ENCODE results near the gene GALNT8. TPM values are rescaled to one million over a fixed set of nuclear protein-coding genes. Genes with fewer than 3 reads are reported as not detected.
"Not testable (repeated sequence)": the region's sequence is repeated elsewhere in the genome, so short reads cannot be mapped to it uniquely, and the experiment has no call there.

GALNT8 gene
- total RNA-seq, 1 donor from 2014 or later = 2.0 TPM

DNA sequence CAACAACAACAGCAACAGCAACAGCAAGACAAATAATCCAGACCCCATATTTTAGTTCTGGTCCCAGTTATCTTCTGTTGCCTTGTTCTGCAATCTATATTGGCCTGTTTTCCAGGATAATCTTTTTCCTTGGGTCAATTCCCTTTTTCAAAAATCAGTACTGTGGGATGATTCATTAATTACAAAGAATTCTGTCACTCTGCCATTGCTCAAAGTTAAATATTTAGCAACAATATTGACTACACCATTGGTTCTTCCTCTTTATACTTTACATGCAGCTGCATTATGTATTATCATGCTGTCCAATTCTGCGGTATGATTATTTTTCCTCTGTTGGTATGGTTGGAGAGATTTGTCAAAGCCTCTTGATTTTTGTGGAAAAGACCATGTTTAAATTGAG lies 10.1 kb upstream of the GALNT8 start:
- TF ChIP-seq, protein P1, sequence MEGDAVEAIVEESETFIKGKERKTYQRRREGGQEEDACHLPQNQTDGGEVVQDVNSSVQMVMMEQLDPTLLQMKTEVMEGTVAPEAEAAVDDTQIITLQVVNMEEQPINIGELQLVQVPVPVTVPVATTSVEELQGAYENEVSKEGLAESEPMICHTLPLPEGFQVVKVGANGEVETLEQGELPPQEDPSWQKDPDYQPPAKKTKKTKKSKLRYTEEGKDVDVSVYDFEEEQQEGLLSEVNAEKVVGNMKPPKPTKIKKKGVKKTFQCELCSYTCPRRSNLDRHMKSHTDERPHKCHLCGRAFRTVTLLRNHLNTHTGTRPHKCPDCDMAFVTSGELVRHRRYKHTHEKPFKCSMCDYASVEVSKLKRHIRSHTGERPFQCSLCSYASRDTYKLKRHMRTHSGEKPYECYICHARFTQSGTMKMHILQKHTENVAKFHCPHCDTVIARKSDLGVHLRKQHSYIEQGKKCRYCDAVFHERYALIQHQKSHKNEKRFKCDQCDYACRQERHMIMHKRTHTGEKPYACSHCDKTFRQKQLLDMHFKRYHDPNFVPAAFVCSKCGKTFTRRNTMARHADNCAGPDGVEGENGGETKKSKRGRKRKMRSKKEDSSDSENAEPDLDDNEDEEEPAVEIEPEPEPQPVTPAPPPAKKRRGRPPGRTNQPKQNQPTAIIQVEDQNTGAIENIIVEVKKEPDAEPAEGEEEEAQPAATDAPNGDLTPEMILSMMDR (IDR thresholded peaks at IDR 0.05) = no peak
- TF ChIP-seq POLR2A (IDR thresholded peaks at IDR 0.05) (no peak), POLR2AphosphoS5 (IDR thresholded peaks at IDR 0.05; ENCODE audit: insufficient read depth in 1 of 2, low read depth in 1 of 2) (no peak)
- Histone ChIP-seq H3K27me3 (no peaks in the 10 kb centered on the region), H3K9me3 (no peaks in the 10 kb centered on the region)

GRCh38 chr12:4714879-4715278 lies 5.3 kb upstream of the GALNT8 start:
- H3K27ac ChIP-seq = no peak overlapping the region
- H3K4me1 ChIP-seq = no peaks in the 10 kb centered on the region
- no peaks in the 10 kb centered on the region for H3K9me3 ChIP-seq
- TF ChIP-seq, protein P1 (IDR thresholded peaks at IDR 0.05) = no peak
- TF ChIP-seq POLR2AphosphoS5 (IDR thresholded peaks at IDR 0.05; ENCODE audit: insufficient read depth in 1 of 2, low read depth in 1 of 2) (no peak), POLR2A (IDR thresholded peaks at IDR 0.05) (no peak)
- H3K27me3 ChIP-seq = no peaks in the 10 kb centered on the region
- no peaks in the 10 kb centered on the region for H3K36me3 ChIP-seq
- H3K4me3 ChIP-seq = no peak overlapping the region
- intact Hi-C loops (cut with DNase I) = no loop called here
- DNase-seq (ENCODE audit: extremely low spot score in 2 of 2) = no peak

More for the DNA sequence above, 10.1 kb upstream of the GALNT8 start:
- H3K27ac ChIP-seq = no peak overlapping the region
- intact Hi-C loops (cut with DNase I) = no loop called here
- no peak for DNase-seq (ENCODE audit: extremely low spot score in 2 of 2)
- H3K36me3 ChIP-seq = no peaks in the 10 kb centered on the region
- no peaks in the 10 kb centered on the region for H3K4me1 ChIP-seq
- no peak overlapping the region for H3K4me3 ChIP-seq

DNA sequence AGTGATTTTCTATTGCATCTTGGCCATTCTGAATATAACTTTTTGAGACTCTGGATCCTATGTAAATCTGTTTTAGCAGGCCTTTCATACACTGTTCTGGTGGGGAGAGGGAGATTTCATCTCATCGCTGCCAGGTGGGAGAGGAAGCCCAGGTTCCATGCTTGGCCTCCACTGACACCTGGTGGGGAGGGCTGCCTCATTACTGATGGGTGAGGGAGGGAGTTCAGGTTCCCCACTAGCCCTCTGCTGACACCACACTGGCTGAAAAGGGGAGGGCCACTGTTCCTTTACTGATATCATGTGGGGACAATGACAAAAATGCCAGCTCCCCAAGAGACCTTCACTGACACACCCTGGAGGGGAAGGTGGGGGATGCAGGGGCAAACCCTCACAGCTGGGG lies 2.4 kb upstream of the GALNT8 start:
- DNase-seq (ENCODE audit: extremely low spot score in 2 of 2) = no peak
- H3K4me3 ChIP-seq = no peak overlapping the region
- no peaks in the 10 kb centered on the region for H3K36me3 ChIP-seq
- no peaks in the 10 kb centered on the region for H3K4me1 ChIP-seq
- H3K9me3 ChIP-seq = no peaks in the 10 kb centered on the region
- H3K27me3 ChIP-seq = no peaks in the 10 kb centered on the region
- intact Hi-C loops (cut with DNase I) = no loop called here
- no peak overlapping the region for H3K27ac ChIP-seq
- TF ChIP-seq, protein P1 (IDR thresholded peaks at IDR 0.05) = no peak
- no peak for TF ChIP-seq POLR2A (IDR thresholded peaks at IDR 0.05)
- no peak for TF ChIP-seq POLR2AphosphoS5 (IDR thresholded peaks at IDR 0.05; ENCODE audit: insufficient read depth in 1 of 2, low read depth in 1 of 2)

GRCh38 chr12:4720637-4720995 lies 416 bp downstream of the GALNT8 start:
- DNase-seq (ENCODE audit: extremely low spot score in 2 of 2) = no peak
- Histone ChIP-seq H3K4me3 (no peak overlapping the region), H3K27me3 (no peaks in the 10 kb centered on the region), H3K36me3 (no peaks in the 10 kb centered on the region), H3K27ac (no peak overlapping the region), H3K9me3 (no peaks in the 10 kb centered on the region), H3K4me1 (no peaks in the 10 kb centered on the region)
- TF ChIP-seq, protein P1 (IDR thresholded peaks at IDR 0.05) = no peak
- TF ChIP-seq POLR2A (IDR thresholded peaks at IDR 0.05) (no peak), POLR2AphosphoS5 (IDR thresholded peaks at IDR 0.05; ENCODE audit: insufficient read depth in 1 of 2, low read depth in 1 of 2) (no peak)
- intact Hi-C loops (cut with DNase I) = no loop called here

DNA sequence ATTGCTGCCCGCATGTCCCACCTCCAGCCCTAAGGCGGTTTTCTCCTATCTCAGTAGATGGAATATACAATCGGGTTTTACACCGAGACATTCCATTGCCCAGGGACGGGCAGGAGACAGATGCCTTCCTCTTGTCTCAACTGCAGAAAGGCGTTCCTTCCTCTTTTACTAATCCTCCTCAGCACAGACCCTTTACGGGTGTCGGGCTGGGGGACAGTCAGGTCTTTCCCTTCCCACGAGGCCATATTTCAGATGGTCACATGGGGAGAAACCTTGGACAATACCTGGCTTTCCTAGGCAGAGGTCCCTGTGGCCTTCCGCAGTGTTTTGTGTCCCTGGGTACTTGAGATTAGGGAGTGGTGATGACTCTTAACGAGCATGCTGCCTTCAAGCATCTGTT lies 1.4 kb downstream of the GALNT8 start:
- H3K36me3 ChIP-seq; H3K4me1 ChIP-seq; DNase-seq (ENCODE audit: extremely low spot score in 2 of 2); intact Hi-C loops (cut with DNase I); H3K9me3 ChIP-seq; H3K4me3 ChIP-seq; H3K27ac ChIP-seq; H3K27me3 ChIP-seq: not testable (repeated sequence)

DNA sequence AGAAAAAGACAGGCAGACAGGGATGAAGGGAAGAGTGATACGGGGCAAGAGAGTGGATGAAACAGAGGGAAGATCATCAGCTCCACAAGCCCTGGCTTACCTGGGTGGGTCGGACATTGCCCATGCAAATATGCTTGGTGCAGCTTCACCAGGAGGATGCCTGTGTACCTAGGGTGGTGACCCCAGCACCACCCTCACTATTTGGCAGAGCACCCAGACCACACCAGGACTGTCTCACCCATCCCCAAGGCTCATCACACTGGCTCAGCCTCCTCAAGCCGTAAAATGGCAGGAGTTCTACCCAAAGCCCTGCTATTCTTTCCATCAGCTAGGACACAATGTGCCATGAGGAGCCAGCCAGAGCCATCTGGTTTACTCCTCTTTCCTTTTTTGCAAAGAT lies 3.0 kb downstream of the GALNT8 start:
- H3K4me1 ChIP-seq = no peaks in the 10 kb centered on the region
- intact Hi-C loops (cut with DNase I) = no loop called here
- TF ChIP-seq POLR2AphosphoS5 (IDR thresholded peaks at IDR 0.05; ENCODE audit: insufficient read depth in 1 of 2, low read depth in 1 of 2) (no peak), POLR2A (IDR thresholded peaks at IDR 0.05) (no peak)
- TF ChIP-seq, protein P1 (IDR thresholded peaks at IDR 0.05) = no peak
- H3K36me3 ChIP-seq = no peaks in the 10 kb centered on the region
- H3K27me3 ChIP-seq = no peaks in the 10 kb centered on the region
- H3K9me3 ChIP-seq = no peaks in the 10 kb centered on the region
- no peak overlapping the region for H3K27ac ChIP-seq
- H3K4me3 ChIP-seq = no peak overlapping the region
- no peak for DNase-seq (ENCODE audit: extremely low spot score in 2 of 2)
